GM21737 (cell line): Measurements from ENCODE around the gene MKRN2.

Source experiments
- ATAC-seq: cut with Tn5 transposase; IDR thresholded peaks from one replicate; pipeline ENCODE4 v1.9.1; 2021; ENCODE audit warnings: mild to moderate bottlenecking, moderate library complexity; ENCODE audit not compliant: unreplicated experiment

The MKRN2 gene

DNA sequence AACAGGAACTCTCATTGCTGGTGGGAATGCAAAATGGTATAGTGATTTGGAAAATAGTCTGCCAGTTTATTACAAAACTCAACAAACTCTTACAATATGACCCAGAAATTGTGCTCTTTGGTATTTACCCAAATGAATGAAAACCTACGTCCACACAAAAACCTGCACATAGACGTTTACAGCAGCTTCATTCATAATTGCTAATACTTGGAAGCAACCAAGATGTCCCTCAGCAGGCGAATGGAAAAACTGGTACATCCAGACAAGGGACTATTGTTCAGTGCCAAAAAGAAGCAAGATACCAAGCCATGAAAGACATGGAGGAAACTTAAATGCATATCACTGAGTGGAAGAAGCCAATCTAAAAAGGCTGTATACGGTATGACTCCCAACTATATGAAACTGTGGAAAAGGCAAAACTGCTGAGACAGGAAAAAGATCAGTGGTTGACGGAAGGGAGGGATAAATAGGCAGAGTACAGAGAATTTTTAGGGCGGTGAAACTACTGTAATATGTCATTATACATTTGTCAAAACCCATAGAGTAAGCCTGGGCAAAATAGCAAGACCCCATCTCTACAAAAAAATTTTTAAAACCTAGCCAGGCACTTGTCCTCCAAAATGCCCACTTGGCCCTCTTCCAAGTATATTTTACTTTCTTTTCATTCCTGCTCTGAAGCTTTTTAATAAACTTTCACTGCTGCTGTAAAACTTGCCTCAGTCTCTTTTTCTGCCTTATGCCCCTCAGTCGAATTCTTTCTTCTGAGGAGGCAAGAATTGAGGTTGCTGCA, 6.7 kb upstream of the MKRN2 start:
- ATAC-seq: no peak

GRCh38 chr3:12553921-12554391, 2.9 kb upstream of the MKRN2 start:
- ATAC-seq: no peak

DNA sequence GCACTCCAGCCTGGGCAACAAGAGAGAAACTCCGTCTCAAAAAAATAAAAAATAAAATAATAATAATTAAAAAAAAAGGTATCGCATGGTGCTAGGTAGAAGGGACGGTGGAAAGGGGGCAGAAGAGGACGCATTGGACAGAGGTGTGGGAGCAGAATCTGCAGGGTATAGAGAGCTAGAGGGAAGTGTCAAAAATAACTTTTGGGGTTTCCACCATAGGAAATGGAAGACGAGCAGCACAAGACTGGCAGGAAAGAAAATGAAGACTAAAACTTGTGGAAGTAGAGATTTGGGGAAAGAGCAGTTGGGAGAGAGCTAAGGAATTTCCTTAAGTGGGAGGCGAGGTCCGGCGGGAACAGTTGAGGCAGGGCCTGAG, 585 bp upstream of the MKRN2 start:
- no peak for ATAC-seq

DNA sequence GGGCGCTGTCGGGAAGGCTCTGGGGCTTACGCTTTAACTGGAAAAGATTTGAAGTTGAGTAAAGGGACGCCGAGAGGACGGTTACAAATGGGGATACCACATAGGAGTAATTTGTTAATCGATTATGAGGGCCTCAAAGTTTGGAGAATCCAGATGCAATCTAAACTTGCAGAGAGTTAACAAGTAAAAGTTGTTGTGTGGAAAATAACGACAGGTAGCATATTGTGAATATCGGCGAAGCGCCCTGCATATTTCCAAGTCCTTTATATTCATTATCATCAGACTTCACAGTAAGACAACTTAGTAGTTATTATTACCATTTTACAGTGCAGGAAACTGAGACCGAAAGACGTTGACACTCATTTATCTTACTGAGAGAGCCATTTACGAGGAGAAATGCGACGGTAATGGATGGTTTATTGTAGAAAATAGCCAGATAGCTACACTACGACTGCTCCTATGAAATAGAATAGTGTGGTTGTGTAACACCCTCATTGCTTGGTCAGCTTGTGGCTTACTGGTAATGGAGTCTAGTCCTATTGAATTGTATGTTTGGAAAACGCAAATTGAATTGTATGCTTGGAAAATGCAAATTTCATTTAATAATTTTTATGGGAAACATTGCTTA, 700 bp downstream of the MKRN2 start:
- ATAC-seq: no peak

- ATAC-seq: no peak
Observed at GRCh38 chr3:12558706-12559105, 1.8 kb downstream of the MKRN2 start.

DNA sequence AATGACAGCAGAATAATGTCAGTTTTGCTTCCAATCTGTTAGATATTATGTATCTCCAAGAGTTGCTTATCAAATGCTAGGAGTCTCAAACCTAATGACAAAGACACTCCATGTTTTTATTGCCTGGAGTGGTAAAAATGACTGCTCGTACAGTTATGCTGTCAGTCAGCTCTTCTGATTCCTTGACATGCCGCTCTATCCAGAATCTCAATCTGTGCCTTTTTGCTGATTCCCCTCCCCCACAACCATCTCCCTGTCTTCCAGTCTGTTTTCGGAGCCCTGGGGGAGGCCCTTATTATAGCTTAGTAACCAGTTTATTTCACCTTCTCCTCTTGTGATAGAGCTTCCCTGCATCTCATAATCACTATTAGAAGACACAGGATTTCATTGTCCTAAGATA, 2.6 kb downstream of the MKRN2 start:
- ATAC-seq: no peak

DNA sequence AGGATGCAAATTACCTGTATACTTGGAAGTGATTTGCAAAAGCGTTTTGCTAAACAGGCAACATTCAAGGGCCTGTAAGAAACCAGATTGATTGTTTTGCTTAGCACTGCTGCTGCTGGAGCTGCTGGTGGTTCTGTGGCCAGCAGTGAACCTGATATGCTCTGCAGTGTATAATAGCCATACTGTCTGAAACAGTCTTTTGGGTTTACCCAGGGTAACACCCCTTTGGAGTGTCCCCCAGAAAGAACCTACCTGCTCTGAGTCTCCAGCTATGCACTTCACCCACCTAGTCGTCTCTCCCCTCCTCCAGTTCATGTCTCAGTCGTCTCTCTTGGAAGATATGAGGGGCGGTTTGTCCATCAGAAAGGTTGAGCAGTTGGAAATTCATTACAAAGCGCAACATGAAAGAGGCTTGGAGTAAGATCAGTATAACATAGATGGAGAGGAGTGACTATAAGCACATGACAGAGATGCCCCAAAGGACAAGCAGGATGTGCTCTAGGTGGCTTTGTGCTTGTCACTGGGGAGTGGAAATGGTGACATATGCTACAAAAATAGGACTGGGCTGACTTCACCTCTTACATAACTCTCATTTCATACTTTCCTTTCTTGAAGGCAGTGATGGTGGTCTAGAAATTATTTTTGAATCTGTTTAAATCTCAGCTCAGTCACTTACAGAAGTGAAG, 3.8 kb downstream of the MKRN2 start:
- peak; percentile 34 for ATAC-seq

- ATAC-seq: no peak
Observed at GRCh38 chr3:12561397-12561796, 4.5 kb downstream of the MKRN2 start.

- no peak for ATAC-seq
Observed at GRCh38 chr3:12562451-12562850, 5.6 kb downstream of the MKRN2 start.

DNA sequence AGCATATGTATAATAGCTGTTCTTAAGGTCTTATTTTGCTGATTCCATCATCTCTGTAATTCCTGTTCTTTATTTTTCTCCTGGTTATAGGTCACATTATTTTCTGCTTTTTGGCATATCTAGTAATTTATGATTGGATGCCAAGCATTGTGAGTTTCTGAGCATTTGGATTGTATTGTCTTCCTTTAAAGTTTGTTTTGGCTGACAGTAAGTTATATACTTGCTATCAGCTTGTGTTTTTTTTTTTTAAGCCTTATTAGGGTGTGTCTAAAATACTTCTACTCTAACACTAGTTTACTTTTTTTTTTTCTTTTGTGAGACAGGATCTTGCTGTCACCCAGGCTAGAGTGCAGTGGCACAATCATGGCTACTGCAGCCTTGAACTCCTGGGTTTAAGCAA, 10.1 kb downstream of the MKRN2 start:
- no peak for ATAC-seq

GRCh38 chr3:12568747-12569146, 11.9 kb downstream of the MKRN2 start:
- no peak for ATAC-seq

DNA sequence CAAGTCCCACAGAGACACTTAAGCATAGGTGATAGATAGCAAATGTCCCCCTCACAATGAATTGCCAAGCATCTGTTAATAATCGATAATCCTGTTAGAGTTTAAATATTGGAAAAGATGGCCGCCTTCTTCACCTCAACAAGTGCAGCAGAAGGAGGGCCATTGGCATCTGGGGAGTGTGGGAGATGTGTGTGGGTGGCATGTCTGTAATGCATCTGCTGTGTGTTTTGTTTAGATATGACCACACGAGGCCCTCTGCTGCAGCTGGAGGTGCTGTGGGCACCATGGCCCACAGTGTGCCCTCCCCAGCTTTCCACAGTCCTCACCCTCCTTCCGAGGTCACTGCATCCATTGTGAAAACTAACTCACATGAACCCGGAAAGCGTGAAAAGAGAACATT, 12.9 kb downstream of the MKRN2 start:
- ATAC-seq: no peak

GRCh38 chr3:12571986-12572385, 15.1 kb downstream of the MKRN2 start:
- no peak for ATAC-seq

DNA sequence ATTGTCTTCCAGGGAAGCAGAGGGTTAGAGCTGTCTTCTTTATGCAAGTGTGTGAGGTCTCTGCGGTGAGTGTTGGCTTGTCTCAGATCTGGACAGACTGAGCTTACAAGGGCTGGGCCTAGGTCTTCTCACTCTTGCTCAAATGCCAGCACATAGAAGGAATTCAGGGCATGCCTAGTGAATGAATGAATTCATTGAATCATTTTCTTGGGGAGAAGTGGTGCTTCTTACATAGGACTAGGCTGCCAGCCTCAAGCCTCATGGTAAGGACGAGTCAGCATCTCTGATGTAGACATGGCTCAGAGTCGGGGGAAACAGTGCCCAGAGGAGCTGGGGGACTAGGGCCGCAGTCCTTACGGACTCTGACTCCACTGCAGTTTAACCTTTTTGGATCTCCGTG, 17.2 kb downstream of the MKRN2 start:
- no peak for ATAC-seq

DNA sequence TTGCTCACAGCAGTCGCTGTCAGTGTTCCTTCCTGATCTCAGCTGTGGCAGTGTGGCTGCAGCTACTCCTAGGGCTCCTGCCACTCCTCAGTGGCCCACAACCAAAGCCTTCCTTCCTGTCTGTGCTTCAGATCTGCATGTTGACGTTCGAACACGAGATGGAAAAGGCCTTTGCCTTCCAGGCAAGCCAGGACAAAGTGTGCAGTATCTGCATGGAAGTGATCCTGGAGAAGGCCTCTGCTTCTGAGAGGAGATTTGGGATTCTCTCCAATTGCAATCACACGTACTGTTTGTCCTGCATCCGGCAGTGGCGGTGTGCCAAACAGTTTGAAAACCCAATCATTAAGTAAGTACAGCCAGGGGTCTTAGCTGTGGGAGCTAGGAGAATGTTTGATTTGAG, 17.8 kb downstream of the MKRN2 start:
- no peak for ATAC-seq

DNA sequence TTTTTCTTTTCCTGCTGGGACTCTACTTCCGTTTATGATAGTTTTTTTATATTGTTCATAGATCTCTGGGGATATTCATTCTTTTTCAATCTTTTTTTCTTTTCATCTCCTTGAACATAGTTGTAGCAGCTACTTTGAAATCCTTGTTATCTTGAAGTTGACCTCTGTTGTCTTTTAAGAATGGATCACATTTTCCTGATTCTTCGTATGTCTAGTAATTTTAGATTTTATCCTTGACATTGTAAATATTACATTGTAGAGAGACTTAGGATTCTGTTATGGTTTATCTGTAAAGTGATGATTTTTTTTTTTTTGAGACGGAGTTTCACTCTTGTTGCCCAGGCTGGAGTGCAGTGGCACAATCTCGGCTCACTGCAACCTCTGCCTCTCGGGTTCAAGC, 20.5 kb downstream of the MKRN2 start:
- no peak for ATAC-seq

DNA sequence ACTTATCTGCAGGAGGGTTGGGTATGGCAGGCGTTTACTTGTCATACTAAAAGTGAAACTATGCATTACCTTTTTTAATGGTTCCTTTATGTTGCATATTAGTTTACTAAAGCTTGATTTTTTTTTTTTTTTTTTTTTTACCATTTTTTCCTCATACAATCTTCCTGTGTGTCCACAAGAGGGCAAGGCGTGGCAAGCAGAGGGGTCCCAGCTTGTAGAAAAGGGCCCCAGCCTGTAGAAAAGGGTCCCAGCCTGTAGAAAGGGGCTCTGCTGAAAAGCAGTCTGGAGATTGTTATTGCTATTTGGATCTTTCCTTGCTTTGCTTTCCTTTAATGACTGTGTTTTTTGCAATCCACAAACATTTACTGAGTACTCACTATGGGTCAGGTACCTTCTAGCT, 21.9 kb downstream of the MKRN2 start:
- no peak for ATAC-seq

DNA sequence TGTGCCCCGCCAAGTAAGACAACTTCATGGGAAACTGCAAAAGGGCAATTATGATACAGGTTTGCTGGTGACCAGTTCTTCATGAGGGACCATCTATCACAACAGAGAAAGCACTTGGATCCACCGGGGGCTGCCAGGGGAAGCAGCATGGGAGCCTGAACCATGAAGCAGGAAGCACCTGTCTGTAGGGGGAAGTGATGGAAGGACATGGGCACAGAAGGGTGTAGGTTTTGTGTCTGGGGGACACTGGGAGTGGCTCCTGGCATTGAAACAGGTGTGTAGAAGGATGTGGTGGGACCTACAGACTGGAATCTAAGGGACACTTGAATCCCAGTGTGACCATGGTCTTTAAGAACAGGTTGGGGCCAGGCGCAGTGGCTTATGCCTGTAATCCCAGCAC, 22.6 kb downstream of the MKRN2 start:
- no peak for ATAC-seq

DNA sequence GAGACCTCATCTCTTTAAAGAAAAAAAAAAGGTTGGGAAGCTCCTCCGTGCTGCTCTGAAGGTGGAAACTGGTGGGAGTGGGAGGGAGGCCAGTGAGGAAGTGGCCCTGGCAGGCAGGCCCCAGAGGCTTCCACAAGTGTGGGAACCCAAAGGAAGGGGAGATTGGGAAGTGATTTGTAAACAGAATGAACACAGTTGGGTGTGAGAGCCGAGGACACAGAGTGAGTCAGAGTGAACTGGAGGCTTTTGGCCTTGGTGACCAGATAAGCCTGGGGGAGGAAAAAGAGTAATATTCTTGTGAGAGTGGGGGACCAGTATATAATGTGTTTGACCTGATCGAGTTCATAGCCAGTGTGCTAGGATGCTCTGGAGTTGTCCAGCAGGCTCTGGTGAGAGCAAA, 23.0 kb downstream of the MKRN2 start:
- no peak for ATAC-seq

DNA sequence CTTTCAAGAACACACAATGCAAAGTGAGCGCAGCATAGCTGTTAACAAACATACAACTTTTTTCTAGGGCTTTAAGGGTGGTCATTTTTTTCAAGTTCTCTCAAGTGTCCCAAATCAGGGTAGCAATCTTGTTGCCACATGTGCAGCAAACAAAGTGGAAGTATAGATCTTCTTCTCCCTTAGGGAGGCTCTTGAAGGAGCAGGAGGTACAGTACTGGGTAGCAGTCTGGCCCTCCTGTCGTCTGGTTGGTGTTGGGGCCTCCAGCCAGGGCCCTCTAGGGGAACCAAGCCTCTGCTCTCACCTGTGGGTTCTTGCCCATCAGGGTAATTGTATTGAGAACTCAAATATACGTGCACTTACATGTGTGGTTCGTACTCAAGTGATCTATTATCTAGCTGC, 25.8 kb downstream of the MKRN2 start:
- no peak for ATAC-seq

DNA sequence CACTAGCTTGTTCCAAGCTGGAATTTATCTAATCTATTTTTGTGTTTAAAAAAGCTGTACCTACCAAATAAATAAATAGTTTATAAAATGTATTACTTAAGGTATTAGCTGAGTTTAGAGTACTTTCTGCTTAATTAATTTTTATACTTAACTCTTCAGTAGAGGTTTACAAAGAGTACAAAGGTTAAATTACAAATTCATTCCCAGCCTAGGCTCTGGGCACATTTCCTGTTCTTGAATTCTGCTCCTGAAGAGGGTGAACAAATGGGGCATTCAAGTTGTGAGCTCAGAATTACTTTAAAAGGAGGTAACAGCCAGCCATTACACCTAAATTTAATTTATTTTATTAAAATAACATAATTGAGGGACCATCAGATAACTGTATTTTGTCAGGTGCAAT, 26.4 kb downstream of the MKRN2 start:
- ATAC-seq: no peak

DNA sequence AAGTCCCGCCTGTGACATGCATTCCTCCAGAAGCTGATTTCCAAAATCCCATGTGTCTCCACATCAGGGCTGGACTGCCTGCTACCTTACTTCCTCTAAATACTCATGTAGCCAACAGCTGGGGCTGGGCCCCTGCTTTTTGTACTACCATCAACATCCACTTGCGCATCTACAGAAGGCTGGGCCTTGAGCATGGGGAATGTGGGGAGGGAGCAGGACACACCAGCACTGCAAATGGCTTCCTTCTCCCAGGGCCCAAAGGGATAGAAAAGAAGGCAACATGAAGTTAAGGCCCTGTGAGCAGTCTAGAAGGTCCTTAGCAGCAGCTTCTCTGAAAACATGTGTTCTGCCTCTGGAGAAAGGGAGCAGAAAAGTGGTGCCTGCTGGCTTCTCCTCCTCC, 27.2 kb downstream of the MKRN2 start:
- no peak for ATAC-seq
